ENCODE measurements around the gene MPP4. TPM values are rescaled to one million over a fixed set of nuclear protein-coding genes. Genes with fewer than 3 reads are reported as not detected.
"Not testable (repeated sequence)": the region's sequence is repeated elsewhere in the genome, so short reads cannot be mapped to it uniquely, and the experiment has no call there.

Gene MPP4
- total RNA-seq, 1 donor from 2014 or later = 0.59 TPM

DNA sequence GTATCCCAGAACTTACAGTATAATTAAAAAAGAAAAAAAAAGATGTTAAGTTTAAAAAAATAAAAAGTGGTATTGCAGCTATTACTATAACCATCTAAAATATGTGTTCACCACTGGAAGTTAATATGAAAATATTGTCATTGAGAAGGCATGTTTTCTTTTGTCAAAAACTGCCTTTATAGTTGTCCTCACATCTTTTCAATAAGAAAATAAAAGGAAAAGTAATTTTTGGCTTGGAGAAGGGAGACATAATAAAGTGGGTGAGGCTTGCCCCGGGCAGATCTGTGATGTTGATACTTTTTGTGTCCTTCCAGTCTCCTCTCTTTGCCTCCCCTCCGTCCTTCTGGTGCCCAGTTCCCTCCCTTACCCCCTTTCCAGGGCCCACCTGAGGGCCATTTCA lies 24.9 kb downstream of the MPP4 start:
- no peak for DNase-seq

DNA sequence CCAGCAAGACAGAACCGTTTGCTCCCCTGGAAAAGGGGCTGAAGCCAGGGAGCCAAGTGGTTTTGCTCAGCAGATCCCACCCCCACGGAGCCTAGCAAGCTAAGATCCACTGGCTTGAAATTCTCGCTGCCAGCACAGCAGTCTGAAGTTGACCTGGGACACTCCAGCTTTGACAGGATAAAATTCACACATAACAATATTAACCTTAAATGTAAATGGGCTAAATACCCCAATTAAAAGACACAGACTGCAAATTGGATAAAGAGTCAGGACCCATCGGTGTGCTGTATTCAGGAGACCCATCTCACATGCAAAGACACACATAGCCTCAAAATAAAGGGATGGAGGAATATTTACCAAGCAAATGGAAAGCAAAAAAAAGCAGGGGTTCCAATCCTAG lies 27.2 kb downstream of the MPP4 start:
- DNase-seq = not testable (repeated sequence)

DNA sequence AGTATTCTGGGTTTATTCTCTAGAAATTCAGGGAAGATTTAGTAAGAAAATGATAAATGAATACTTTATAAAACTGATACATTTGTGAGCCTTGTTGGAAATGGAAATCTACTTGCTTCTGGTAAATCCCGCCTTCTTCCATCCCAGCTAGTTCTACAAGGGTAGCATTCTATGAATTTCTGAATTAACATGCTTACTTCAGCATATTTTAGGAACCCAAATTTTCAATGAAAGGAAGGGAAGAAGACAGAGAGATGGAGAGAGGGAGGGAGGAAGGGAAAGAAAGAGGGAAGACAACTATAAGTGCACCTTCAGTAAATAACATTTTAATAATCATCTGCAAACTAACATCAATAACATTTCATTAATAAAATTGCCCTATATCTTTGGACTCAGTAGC lies 28.6 kb downstream of the MPP4 start:
- no peak for DNase-seq

DNA sequence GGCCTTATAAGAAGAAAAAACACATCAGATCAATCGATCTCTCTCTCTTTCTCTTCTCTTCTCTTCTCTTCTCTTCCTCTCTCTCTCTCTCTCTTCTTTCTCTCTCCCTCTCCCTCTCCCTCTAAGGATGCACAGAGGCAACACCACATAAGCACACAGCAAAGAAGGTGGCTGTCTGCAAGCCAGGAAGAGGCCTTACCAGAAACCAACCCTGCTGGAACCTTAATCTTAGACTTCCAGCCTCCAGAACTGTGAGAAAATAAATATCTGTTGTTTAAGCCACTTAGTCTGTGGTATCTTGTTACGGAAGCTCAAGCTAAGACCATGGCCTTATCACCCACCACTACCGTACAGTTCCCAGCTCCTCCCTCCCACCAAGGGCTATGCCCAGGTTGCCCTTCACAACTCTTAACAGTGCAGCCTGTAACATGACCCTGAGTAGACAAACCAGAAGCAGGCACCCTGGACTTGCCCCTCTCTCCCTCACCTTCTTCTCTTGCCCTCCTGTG lies 30.0 kb downstream of the MPP4 start:
- no peak for DNase-seq

DNA sequence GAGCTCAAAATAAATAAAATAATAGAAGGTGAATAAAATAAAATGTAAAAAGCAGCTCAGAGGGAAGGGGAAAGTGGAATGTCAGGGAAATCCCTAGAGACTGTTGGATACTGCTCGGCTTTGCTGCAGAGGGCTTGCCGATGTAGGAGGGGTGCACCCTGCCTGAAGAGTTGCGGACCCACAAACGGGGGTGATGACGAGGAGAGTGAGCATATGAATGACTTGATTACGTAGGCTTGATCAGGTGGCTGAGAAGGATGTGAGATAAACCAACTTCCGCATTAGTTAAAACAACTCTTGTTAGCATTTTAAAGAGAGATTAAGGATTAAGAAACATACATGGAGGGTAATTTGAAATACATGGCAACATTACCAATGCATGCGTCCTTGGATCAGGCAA lies 34.1 kb downstream of the MPP4 start:
- no peak for DNase-seq

DNA sequence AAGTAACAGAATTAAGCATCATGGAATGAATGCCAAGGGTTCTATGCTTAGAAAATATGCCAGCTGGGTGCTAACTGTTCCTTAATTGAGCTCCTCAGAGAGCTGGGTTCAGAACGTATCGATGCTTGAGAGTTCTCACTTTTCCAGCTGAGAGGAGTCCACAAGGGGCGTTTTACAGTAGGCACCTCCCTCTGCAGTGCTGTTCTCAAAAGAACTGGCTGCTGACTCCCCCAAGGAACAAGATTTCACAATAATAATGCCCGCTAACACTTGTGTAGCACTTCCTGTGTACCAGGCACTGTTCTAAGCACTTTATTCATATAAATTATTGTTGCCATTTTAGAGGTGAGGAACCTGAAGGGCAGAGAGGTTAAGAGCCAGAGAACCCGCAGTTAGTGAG lies 37.1 kb downstream of the MPP4 start:
- no peak for DNase-seq

DNA sequence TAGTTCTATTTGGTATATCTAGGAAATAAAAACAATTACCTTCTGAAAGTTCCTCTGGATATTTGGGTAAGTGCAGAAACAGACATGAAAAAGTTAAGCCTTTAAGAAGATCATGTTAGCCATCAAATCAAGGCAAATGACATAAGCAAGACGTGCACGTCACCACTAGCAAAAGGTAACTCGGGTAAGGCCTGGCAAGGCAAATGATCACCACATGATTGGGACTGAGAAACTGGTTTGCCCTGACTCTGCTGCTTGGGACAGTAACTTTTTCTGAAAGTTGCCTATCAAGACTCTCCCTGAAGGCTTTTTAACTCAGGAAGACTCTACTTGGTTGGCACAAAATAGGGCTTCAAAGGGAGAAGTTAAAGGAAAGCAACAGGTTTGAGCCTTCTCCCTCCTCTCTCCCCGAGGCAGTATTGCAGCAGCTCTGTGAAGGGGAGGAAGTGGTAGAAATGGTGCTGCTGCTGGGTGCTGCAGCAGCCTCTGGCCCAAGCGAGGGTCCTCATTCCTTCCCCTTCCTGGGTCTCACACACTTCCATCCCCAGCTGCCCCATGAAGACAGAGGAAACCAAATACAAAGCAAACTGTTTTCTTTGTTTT lies 38.0 kb downstream of the MPP4 start:
- no peak for DNase-seq

DNA sequence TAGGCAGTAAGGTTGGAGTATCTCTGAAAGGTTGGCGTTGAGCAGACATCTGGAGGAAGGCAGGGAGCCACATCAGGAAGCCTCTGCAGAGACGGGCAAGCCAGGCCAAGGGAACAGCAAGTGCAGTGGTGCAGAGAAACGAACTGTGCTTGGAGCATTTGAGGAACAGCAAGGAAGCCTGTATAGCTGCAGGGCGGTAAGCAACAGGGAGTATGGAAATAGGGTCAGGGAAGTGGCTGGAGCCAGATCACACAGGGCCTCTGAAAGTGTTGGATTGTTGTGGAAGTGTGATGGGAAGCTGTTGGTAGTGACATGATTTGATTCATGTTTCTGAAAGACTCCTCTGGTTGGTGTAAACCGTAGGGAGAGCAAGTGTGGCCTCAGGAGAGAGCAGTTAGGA lies 41.7 kb downstream of the MPP4 start:
- no peak for DNase-seq

DNA sequence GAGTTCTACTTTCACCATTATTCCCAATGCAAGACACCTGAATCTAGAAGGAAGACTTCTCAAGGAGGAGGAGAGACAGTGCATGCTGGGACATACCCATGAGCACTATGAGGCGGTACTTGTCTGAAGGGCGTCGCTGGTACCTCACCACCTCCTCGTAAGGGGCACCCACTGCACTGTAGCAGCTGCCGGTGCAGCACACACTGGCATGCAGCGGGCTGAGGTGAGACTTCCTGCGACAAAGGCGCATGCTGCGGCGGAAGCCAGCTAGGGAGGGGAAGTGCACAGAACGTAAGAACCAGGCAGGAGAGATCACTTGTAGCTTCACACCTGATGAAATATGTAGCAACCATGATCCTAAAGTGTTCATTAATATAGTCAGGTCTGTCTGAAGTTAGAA lies 42.3 kb downstream of the MPP4 start:
- no peak for DNase-seq

DNA sequence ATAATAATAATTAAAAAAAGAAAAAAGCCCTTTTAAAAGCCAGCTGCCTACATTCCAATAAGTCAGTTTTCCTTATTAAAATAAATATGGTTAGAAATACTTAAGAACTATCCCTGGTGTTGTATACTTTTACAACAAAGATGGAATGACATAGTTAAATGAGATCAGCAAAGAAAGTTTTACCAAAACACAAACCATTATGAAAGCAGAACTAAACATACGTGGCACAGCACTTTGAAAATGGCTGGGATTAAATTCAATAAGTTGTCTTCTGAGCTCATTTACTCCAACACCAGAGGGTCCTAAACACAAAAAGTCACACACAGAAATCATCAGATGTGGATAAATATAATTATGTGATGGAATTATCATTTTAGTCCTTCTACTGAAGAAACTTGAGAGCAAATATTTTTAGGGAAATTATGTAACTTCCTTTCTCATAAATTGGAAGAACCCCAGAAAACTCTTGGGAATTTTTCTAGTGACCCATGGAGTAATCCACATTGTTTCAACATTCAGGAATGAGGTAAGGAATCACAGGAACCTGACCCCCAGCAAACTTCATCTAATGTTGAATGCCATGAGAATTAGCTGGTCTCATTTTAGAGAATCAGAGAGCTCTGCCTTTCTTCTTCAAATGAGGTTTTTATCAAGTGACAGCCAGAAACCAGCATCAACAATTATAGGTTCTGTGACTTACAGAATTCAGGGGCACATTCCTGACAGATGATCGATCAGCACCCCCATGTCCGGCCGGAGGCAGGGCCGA lies 43.6 kb downstream of the MPP4 start:
- DNase-seq = no peak

DNA sequence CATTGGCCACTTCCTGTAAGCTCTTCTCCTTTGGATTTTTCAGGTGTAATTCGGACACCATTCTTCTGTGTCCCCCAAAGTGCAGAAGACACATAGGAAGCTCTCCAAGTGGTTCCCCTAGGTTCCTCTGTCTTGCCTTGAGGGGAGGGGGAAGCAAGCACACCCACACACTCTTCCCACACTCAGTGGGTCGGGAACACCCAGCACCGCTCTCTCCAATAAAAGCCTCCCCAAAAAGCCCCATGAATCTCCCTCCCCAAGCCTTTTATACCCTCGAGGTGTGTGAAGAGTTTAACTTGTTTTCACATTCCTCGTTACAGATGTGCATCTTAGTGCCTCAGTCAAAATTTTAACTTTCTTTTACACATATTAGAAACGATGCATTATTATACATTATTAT lies 45.2 kb downstream of the MPP4 start:
- DNase-seq = no peak

DNA sequence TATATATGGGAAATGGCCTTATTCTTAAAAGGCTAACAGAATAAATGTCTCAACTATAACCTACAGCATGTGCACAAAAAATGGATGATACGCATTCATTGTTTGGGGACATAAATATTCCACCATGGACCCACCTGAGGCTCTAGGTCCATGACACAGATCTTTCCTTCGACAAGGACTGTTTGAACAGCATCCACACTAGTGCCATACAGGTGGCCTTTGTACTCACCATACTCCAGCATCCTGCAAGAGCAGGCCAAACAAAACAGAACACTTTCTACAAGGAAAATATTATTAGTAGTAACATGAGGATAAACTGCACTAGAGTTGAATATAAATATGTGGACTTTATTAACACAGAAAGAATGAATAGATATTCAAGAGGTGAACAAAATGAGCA lies 49.0 kb downstream of the MPP4 start:
- DNase-seq = no peak

DNA sequence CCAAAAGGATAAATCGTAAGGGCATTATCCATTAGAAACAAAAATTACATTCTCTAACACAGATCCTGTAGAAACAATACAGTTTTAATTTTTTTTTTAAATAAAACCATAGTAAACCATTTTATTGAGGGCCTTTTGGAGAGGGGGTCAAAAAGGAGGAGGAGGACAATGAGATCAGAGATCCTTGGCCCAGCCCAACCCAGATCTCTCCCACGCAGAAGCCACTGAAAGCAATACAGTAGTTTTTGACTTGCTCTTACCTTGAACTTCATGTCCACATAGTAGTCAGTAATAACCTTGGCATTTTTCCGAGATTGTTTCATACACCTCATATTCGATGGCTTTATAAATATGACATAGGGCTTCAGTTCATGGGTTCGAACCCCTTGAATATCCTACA lies 51.0 kb downstream of the MPP4 start:
- no peak for DNase-seq

DNA sequence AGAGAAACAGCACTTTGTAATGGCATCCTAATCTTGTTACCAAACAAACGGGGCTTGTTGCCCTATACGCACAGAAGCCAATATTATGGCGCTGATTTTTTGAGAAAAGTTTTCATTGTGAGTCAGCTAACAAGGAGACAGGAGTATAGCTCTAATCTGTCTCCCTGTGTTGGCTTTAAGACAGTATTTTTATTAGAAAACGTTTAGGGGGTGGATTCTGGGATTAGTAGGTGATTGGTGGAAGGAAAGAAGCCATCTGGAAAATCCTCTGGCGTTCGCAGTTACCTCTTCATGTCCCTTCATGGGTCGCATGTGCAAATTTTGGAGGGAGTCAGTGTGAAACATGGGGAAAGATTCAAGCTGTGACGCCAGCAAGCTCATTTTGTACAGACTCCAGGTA lies 54.4 kb downstream of the MPP4 start:
- DNase-seq = no peak

DNA sequence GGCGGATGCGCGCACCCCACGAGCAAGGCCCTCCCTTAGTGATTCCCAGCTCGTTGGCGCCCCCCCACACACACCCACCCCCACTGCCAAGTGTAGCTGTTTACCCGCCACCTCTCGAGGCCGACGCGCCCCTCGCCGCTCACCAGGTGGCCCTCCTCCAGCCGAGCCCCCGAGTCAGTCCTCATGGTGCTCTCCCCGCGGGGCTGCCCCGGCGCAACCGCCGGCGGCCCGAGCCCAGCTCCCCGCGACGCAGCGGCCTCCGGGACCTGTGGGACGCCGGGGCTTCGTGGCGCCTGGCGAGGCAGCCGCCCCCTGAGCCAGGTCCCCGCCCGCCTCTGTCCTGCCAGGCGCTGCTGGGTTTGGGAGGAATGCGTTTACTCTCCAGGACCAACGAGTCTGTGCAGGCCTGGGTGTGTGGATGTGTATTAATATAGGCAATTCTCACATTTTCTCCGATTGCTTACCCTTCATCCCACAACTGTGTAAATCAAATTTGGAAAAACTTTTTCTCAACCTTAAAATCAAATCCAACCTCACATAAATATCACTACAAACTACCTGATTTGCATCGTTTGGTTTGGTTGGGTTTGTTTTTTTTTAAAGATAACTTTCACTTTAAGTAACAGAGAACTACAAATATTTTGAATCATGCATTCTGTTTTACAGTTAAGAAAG lies 55.1 kb downstream of the MPP4 start, which contains the start of gene TMEM237:
TSS of gene TMEM237 (minus strand) at position 288 of the 675 bp plus-strand sequence. CDS start at position 185, 103 bp downstream.
- DNase-seq = peak; percentile 23

DNA sequence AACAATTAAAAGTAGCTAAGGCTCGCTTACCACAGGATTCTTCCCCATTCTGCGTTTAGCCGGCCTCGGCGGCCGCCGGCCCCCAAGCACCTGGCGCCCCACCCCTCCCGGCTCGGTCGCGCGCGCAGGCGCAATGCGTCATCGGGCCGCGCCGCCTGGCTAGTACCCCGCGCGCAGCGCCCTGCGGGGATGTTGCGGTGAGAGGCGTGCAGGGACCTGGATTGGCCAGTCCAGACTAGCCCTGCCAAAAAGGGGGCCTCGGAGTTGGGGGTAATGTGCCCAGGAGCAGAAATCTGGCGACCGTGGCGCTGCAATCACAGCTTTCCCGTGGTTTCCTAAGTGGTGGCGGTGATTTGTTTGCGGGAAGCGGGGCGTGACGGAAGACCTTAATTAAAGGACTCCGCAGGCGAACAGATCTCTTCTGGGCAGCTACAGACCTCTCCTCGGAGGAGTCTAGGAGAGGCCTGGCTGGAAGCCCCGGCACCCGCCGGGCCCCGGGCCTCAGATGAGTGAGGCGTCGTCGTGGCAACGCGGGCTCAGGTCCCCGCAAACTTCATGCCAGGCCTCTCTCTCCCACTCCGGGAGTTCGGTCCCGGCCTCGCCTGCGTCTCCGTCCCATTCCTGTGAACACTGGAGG lies 55.7 kb downstream of the MPP4 start:
- DNase-seq = peak; percentile 89

DNA sequence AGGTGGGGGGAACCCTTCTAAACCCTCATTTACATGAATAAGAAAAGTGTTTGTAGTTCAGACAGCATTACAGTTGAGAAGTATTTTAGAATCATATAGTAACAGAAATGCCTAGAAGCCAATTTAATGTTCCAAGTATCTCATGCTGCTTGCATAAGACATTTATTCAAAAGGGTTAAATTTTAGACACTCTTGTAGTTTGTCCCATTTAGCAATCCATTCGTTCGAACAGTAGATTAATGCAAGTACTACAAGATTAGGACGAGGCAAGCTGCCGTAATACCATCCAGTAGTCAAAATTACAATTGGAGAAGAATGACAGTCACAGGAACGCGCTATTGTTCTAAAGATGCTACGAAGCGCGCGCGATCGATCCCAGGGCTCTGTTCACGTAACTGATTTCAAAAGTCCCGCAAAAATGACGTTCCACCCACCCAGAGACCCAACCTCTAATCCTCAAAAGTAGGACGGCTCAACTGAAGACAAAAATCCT lies 56.3 kb downstream of the MPP4 start:
- peak; percentile 89 for DNase-seq

DNA sequence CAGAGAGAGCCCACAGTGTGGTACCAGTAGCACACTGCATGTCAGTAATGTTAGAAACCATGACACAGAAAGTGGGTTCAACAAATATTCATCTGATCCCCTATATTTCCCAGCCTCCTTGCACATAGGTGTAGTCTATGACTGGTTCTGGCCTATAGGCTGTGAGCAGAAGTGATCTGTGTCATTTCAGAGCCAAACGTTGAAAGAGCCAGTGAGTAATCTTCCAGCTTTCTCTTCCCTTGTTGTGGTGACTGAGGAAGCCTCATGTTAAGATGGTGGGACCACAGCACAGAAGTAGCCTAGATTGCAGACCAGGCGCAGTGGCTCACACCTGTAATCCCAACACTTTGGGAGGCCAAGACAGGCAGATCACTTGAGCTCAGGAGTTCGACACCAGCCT lies 59.2 kb downstream of the MPP4 start:
- no peak for DNase-seq

DNA sequence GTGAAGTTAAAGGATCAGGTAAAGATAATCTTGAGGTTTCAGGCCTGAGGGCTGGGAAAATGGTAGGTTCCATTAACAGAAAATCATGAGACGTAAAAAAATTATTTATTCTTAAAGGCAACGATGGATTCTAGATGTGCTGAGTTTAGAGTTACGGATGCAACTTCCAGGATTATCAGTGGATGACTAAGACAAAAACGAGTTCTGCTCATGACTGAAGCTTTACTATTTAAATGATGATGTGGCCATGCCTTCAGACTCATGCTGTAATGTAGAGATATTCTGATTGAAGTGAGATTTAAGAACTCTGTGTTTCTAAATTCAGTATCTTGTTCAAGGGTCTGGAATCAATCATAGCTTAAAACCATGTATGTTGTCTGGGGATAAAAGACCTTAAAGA lies 60.1 kb downstream of the MPP4 start:
- DNase-seq = no peak

DNA sequence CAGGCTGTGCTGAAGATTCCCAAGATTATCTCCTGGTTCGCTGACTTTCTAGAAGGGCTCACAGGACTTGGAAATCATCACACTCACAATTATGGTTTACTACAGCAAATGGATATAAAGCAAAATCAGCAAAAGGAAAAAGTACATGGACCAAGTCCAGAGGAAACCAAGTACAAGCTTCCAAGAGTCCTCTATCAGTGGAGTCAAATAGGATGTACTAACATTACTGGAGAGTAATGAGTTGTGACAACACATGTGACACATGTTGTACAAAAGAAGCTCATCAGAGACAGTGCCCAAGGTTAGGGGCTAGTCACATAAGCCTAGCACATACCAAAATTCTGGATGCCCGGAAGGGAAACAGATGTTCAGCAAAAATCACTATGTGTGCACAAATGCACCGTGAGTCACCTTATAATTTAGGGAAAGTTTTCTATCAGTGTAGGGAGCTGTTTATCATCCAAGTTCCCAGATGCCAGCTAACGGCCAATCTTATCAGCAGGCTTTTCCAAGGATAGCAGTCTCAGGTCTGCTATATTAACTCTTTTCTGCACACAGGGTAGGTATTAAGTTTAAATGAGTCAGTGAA lies 64.7 kb downstream of the MPP4 start:
- no peak for DNase-seq

DNA sequence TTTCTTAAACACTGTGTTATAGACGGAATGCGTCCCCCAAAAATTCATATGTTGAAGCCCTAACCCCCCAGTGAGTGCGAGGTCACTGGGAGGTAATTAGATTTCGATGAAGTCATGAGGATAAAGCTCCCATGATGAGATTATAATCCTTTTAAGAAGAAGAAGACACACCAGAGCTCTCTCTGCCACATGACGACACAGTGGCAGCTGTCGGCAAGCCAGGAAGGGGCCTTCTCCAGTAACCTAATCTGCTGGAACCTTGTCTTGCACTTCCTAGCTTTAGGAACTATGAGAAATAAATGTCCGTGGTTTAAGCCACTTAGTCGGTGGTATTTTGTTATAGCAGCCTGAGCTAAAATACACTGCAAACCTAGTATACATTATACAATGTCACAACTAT lies 67.4 kb downstream of the MPP4 start:
- DNase-seq = no peak

DNA sequence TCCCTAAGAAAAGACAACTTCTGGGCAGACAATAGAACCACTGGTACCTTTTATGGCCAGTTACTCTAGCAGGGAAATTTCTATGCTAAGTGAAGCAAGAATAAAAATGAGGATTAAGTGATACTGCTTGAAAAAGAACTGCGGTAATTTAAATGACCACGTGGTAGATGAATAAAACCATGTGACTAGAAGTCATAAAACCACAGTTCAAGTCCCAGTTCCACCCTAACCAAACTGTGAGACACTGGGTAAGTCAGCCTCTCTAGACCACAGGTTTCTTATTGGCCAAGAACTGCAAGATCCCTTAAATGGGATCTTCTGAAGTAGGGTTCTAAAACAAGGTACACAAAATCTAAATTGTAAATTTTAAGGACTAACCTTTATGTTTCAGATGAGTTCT lies 67.9 kb downstream of the MPP4 start:
- DNase-seq = no peak
